Ovary (tissue), 9 donors: ENCODE data around the gene PARP3. TPM values are rescaled to one million over a fixed set of nuclear protein-coding genes. Genes with fewer than 3 reads are reported as not detected.
A peak's percentile ranks its signal among the peaks of the same experiment; 100 is the strongest.

Experiments used
- DNase-seq, 5 donors: peaks; one replicate each; pipeline ENCODE4 v3.0.0-alpha.2; 2019 to 2020
- H3K27ac ChIP-seq, 2 donors: fragments of 200-600 bp; one replicate each; pipeline versions ENCODE4 v1.5.1 to v1.8.0; 2019 to 2022
- H3K27me3 ChIP-seq: fragments of 200-600 bp; one replicate; pipeline ENCODE4 v1.8.0; 2022
- H3K36me3 ChIP-seq: fragments of 200-600 bp; sonication (generic); one replicate; pipeline ENCODE4 v1.5.1; 2019
- H3K4me1 ChIP-seq: one replicate; pipeline ENCODE4 v1.8.1; 2013; ENCODE audit warnings: mild to moderate bottlenecking, moderate library complexity; ENCODE audit not compliant: insufficient read depth
- H3K4me3 ChIP-seq: fragments of 200-600 bp; sonication (generic); one replicate; pipeline ENCODE4 v1.5.1; 2017
- H3K9me3 ChIP-seq, 2 donors: fragments of 200-600 bp in 1 of 2; sonication (generic) in 1 of 2; one replicate each; pipeline versions ENCODE4 v1.5.1 to v1.8.1; 2013 to 2019; ENCODE audit warnings: mild to moderate bottlenecking in 1 of 2, moderate library complexity in 1 of 2
- CTCF ChIP-seq, 3 donors: fragments of 450-650 bp in 2 of 3; fragments of 200-600 bp in 1 of 3; IDR thresholded peaks; one replicate each; pipeline versions ENCODE4 v1.5.1 to v1.8.0; 2016 to 2022; ENCODE audit warnings: antibody characterized with exemption in 3 of 3, mild to moderate bottlenecking in 1 of 3
- EP300 ChIP-seq: sonication (generic); formaldehyde crosslinking; IDR thresholded peaks from one replicate; pipeline ENCODE4 v1.6.1; 2017; ENCODE audit warnings: antibody characterized with exemption
- POLR2A ChIP-seq: fragments of 450-650 bp; IDR thresholded peaks from one replicate; pipeline ENCODE4 v1.6.1; 2017; ENCODE audit warnings: antibody characterized with exemption, mild to moderate bottlenecking, moderate library complexity
- WGBS, 3 donors: extraction: QIAGEN DNeasy Blood & Tissue Kit in 1 of 3; methylation state at CpG; one replicate each; pipeline versions ENCODE4 v1.1.5 to v1.1.7; 2013 to 2017; 5-methylcytosine and 5-hydroxymethylcytosine counted together
- intact Hi-C, 4 donors: fragments of 100-400 bp; cut with DNase I; formaldehyde crosslinking; loops; one replicate each; pipeline versions ENCODE4 v1.11.0 to v1.15.1; 2022 to 2023
- polyA plus RNA-seq, 2 donors: library from polyadenylated mRNA; stranded (reverse); fragments of 200-250 nt in 1 of 2; fragments of 350-450 nt in 1 of 2; fragmentation: Illumina TruSeq in 1 of 2; extraction: RNeasy Lipid Tissue Mini Kit (QIAGEN cat#74804) in 1 of 2; gene quantifications; one replicate each; pipeline ENCODE4 v1.2.3, GENCODE V29; 2013 to 2014
- total RNA-seq, 7 donors: library from RNA; depleted of rRNA in 2 of 7; stranded (reverse); fragments of >200 nt in 2 of 7; fragmentation: NEBNext Ultra II Directional in 3 of 7; extraction: Animal tissue kit (Norgen Biotek cat#: 25700) in 3 of 7; gene quantifications; one replicate each; pipeline versions ENCODE4 v1.1.0 to v1.2.4, GENCODE V29; 2016 to 2023
- donor health status: DM: no; HTN: no; CAD: no; lungs with moderate emphysema.
- donor health status: DM: no; HTN: no; CAD: no.
- donor health status: Bipolar disorder and iron deficiency.
- donor health status: DM: yes; HTN: yes; CAD: no.
- donor health status: DM: no; HTN: no; CAD: no.
- donor health status: DM: yes; HTN: yes; CAD: no.

PARP3 gene
- total and polyA plus RNA-seq, 9 donors, result 8.2 to 19.4 (median 11.0) TPM

GRCh38 chr3:51970606-51971300, 28.6 kb downstream of the PARP3 start:
- WGBS, 3 donors, result 74 to 77% (median 75%) methylated on average over 6 of the region's 6 CpGs
- no peak for TF ChIP-seq POLR2A
- no peak for TF ChIP-seq CTCF (IDR thresholded peaks at IDR 0.05)
- no peak for TF ChIP-seq EP300
- Histone ChIP-seq H3K4me1 (peaks cover 11% of the 10 kb centered on the region), H3K36me3 (no peaks in the 10 kb centered on the region), H3K4me3 (no peak overlapping the region), H3K9me3 (no peaks in the 10 kb centered on the region), H3K27me3 (no peaks in the 10 kb centered on the region), H3K27ac (no peak overlapping the region)
- intact Hi-C loops, result no loop called here
- no peak for DNase-seq

- no peak for TF ChIP-seq EP300
- TF ChIP-seq CTCF (IDR thresholded peaks at IDR 0.05), result no peak
- TF ChIP-seq POLR2A, result no peak
- H3K4me1 ChIP-seq, result peaks cover 11% of the 10 kb centered on the region
- intact Hi-C loops, result no loop called here
Measured at GRCh38 chr3:51971350-51971749, 29.2 kb downstream of the PARP3 start.

GRCh38 chr3:51974277-51974962, 32.3 kb downstream of the PARP3 start:
- DNase-seq, result peak; percentile 51 to 69 (median 66)
- 10 to 18% (median 13%) methylated on average over 30 of the region's 30 CpGs for WGBS, 3 donors
- Histone ChIP-seq H3K36me3 (no peaks in the 10 kb centered on the region), H3K9me3 (no peaks in the 10 kb centered on the region), H3K27me3 (no peaks in the 10 kb centered on the region), H3K4me3 (peak overlapping the region; percentile 44), H3K27ac (peak overlapping the region; percentile 78 to 88), H3K4me1 (peaks cover 3% of the 10 kb centered on the region)
- TF ChIP-seq CTCF (IDR thresholded peaks at IDR 0.05), result peak in 1 of 3 donors; percentile 6
- TF ChIP-seq EP300, result no peak
- intact Hi-C loops, result loop anchor here in 1 of 4 donors (1.0 kb wide), 1 partner anchor 32 kb away; the partner anchor contains the start of gene PARP3

More at GRCh38 chr3:51971350-51971749, 29.2 kb downstream of the PARP3 start:
- no peaks in the 10 kb centered on the region for H3K27me3 ChIP-seq
- H3K4me3 ChIP-seq, result no peak overlapping the region
- DNase-seq, result peak in 1 of 5 donors; percentile 16
- WGBS, 3 donors, result 90 to 97% (median 93%) methylated on average over 10 to 11 of the region's 11 CpGs
- H3K36me3 ChIP-seq, result no peaks in the 10 kb centered on the region
- H3K9me3 ChIP-seq, result no peaks in the 10 kb centered on the region
- H3K27ac ChIP-seq, result no peak overlapping the region

- TF ChIP-seq EP300 (no peak), CTCF (IDR thresholded peaks at IDR 0.05) (no peak), POLR2A (peak; percentile 25)
- Histone ChIP-seq H3K27me3 (no peaks in the 10 kb centered on the region), H3K4me1 (peaks cover 3% of the 10 kb centered on the region), H3K36me3 (no peaks in the 10 kb centered on the region), H3K4me3 (peak within 1 kb of the TSS; percentile 44), H3K9me3 (no peaks in the 10 kb centered on the region), H3K27ac (peak within 1 kb of the TSS; percentile 78 to 88)
- intact Hi-C loops, result loop anchor here in 1 of 4 donors (1.0 kb wide), 1 partner anchor 33 kb away; the partner anchor contains the start of gene PARP3
- DNase-seq, result peak; percentile 75 to 86 (median 78)
- 0 to 1% (median 0%) methylated on average over 44 to 63 of the region's 63 CpGs for WGBS, 3 donors
Measured at GRCh38 chr3:51974963-51975851, 33.0 kb downstream of the PARP3 start, which contains the start of gene ABHD14A. Gene ABHD14A, plus strand, starts transcription at chr3:51975064. Its CDS starts 72 bp downstream, at chr3:51975136.
